GM23338 (cell line): ENCODE results near the gene WWOX. TPM values are rescaled to one million over a fixed set of nuclear protein-coding genes. Genes with fewer than 3 reads are reported as not detected.

ENCODE experiments used
- ATAC-seq: fragments of 200-7000 bp; cut with Tn5 transposase; 3 replicates; pipeline ENCODE4 v1.9.1; 2020
- DNase-seq: peaks from one replicate; pipeline ENCODE4 v3.0.0-alpha.2; 2015; ENCODE audit warnings: low spot score
- H2AFZ ChIP-seq: fragments of 200-600 bp; sonication (generic); 2 replicates; pipeline ENCODE4 v1.8.0; 2016; ENCODE audit warnings: antibody characterized with exemption, mild to moderate bottlenecking, moderate library complexity
- H3F3A ChIP-seq: fragments of 200-600 bp; sonication (generic); replicated peaks from 2 replicates; pipeline ENCODE4 v1.8.0; 2017; ENCODE audit warnings: antibody characterized with exemption, mixed run types, low read depth
- H3K27ac ChIP-seq: fragments of 200-600 bp; sonication (generic); 2 replicates; pipeline ENCODE4 v1.6.1; 2016; ENCODE audit warnings: low read depth
- H3K27me3 ChIP-seq: fragments of 200-600 bp; sonication (generic); 2 replicates; pipeline ENCODE4 v1.8.0; 2016; ENCODE audit warnings: mild to moderate bottlenecking, mixed run types, moderate library complexity; ENCODE audit not compliant: insufficient read depth
- H3K36me3 ChIP-seq: fragments of 200-600 bp; sonication (generic); 2 replicates; pipeline ENCODE4 v1.8.0; 2016; ENCODE audit warnings: mild to moderate bottlenecking; ENCODE audit not compliant: insufficient read depth
- H3K4me1 ChIP-seq: fragments of 200-600 bp; sonication (generic); 2 replicates; pipeline ENCODE4 v1.8.0; 2016; ENCODE audit warnings: mild to moderate bottlenecking, moderate library complexity; ENCODE audit not compliant: insufficient read depth
- H3K4me2 ChIP-seq: fragments of 200-600 bp; sonication (generic); 2 replicates; pipeline ENCODE4 v1.7.1; 2017; ENCODE audit warnings: mixed run types
- H3K4me3 ChIP-seq: fragments of 200-600 bp; sonication (generic); 2 replicates; pipeline ENCODE4 v1.6.1; 2016; ENCODE audit warnings: mixed run types
- H3K79me2 ChIP-seq: fragments of 200-600 bp; sonication (generic); replicated peaks from 2 replicates; pipeline ENCODE4 v1.8.0; 2017; ENCODE audit warnings: mild to moderate bottlenecking; ENCODE audit not compliant: insufficient read depth
- H3K9me2 ChIP-seq: fragments of 200-600 bp; sonication (generic); 2 replicates; pipeline ENCODE4 v1.8.0; 2017; ENCODE audit not compliant: insufficient read depth
- H4K20me1 ChIP-seq: fragments of 200-600 bp; sonication (generic); replicated peaks from 2 replicates; pipeline ENCODE4 v1.8.0; 2017; ENCODE audit warnings: mild to moderate bottlenecking; ENCODE audit not compliant: insufficient read depth
- H3K27ac Mint-ChIP-seq: 2 replicates; pipeline ENCODE4 v1.8.0; 2020; ENCODE audit warnings: inconsistent platforms, mild to moderate bottlenecking, moderate library complexity, mixed read lengths
- H3K27me3 Mint-ChIP-seq: 3 replicates; pipeline ENCODE4 v1.8.0; 2022; ENCODE audit warnings: low read depth, mild to moderate bottlenecking, moderate library complexity, mixed read lengths, inconsistent platforms; ENCODE audit not compliant: insufficient read depth, poor library complexity
- H3K36me3 Mint-ChIP-seq: 3 replicates; pipeline ENCODE4 v1.8.0; 2021; ENCODE audit warnings: low read depth, mild to moderate bottlenecking, inconsistent platforms, moderate library complexity, mixed read lengths
- H3K4me1 Mint-ChIP-seq: 3 replicates; pipeline ENCODE4 v1.8.0; 2020; ENCODE audit warnings: mild to moderate bottlenecking, inconsistent platforms, mixed read lengths
- H3K4me3 Mint-ChIP-seq: 3 replicates; pipeline ENCODE4 v1.8.0; 2021; ENCODE audit warnings: moderate library complexity, mild to moderate bottlenecking, inconsistent platforms, mixed read lengths
- H3K9me3 Mint-ChIP-seq: 3 replicates; pipeline ENCODE4 v1.8.0; 2020; ENCODE audit warnings: moderate library complexity, mild to moderate bottlenecking, inconsistent platforms, mixed read lengths
- CREB1 ChIP-seq: fragments of 250-450 bp; sonication (Bioruptor Pico); IDR thresholded peaks from 2 replicates; pipeline ENCODE4 v1.5.0; 2020; ENCODE audit warnings: low read depth, mild to moderate bottlenecking, moderate library complexity
- STAT1 ChIP-seq: IDR thresholded peaks from one replicate; pipeline ENCODE4 v1.6.1; 2016; ENCODE audit warnings: antibody characterized with exemption; ENCODE audit not compliant: unreplicated experiment
- ZNF114 ChIP-seq: fragments of 250-450 bp; sonication (Bioruptor Pico); IDR thresholded peaks from 2 replicates; pipeline ENCODE4 v1.5.0; 2020; ENCODE audit warnings: mild to moderate bottlenecking, moderate library complexity
- polyA plus RNA-seq: library from polyadenylated mRNA; unstranded; fragments of >200 nt; fragmentation: Nextera tagmentation; extraction: Ambion mirVana; gene quantifications from 2 replicates; pipeline ENCODE4 v1.2.1, GENCODE V29; 2016
- total RNA-seq: library from RNA; depleted of rRNA; stranded (reverse); fragments of >200 nt; shearing (Covaris generic); gene quantifications from 2 replicates; pipeline ENCODE4 v1.2.3, GENCODE V29; 2014
- TF ChIP-seq, protein P1 (sequence below): fragments of 250-450 bp; sonication (Bioruptor Pico); IDR thresholded peaks from 2 replicates; pipeline ENCODE4 v1.5.0; 2020; ENCODE audit warnings: mild to moderate bottlenecking, moderate library complexity

WWOX gene
- total and polyA plus RNA-seq, 2 experiments from 2014 or later: 10.0 to 19.3 TPM

DNA sequence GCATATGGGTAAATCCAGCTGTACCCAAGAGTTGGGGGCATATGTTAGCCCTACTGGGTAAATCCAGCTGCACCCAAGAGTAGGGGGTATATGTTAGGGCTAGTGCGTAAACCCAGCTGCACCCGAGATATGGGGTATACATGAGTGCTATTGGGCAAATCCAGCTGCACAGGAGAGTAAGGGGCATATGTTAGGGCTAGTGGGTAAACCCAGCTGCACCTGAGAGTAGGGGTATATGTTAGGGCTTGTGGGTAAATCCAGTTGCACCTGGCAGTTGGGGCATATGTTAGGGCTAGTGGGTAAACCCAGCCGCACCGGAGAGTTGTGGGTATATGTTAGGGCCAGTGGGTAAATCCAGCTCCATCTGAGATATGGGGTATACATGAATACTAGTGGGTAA is 80.9 kb downstream of the WWOX start (continued):
- TF ChIP-seq, protein P1, sequence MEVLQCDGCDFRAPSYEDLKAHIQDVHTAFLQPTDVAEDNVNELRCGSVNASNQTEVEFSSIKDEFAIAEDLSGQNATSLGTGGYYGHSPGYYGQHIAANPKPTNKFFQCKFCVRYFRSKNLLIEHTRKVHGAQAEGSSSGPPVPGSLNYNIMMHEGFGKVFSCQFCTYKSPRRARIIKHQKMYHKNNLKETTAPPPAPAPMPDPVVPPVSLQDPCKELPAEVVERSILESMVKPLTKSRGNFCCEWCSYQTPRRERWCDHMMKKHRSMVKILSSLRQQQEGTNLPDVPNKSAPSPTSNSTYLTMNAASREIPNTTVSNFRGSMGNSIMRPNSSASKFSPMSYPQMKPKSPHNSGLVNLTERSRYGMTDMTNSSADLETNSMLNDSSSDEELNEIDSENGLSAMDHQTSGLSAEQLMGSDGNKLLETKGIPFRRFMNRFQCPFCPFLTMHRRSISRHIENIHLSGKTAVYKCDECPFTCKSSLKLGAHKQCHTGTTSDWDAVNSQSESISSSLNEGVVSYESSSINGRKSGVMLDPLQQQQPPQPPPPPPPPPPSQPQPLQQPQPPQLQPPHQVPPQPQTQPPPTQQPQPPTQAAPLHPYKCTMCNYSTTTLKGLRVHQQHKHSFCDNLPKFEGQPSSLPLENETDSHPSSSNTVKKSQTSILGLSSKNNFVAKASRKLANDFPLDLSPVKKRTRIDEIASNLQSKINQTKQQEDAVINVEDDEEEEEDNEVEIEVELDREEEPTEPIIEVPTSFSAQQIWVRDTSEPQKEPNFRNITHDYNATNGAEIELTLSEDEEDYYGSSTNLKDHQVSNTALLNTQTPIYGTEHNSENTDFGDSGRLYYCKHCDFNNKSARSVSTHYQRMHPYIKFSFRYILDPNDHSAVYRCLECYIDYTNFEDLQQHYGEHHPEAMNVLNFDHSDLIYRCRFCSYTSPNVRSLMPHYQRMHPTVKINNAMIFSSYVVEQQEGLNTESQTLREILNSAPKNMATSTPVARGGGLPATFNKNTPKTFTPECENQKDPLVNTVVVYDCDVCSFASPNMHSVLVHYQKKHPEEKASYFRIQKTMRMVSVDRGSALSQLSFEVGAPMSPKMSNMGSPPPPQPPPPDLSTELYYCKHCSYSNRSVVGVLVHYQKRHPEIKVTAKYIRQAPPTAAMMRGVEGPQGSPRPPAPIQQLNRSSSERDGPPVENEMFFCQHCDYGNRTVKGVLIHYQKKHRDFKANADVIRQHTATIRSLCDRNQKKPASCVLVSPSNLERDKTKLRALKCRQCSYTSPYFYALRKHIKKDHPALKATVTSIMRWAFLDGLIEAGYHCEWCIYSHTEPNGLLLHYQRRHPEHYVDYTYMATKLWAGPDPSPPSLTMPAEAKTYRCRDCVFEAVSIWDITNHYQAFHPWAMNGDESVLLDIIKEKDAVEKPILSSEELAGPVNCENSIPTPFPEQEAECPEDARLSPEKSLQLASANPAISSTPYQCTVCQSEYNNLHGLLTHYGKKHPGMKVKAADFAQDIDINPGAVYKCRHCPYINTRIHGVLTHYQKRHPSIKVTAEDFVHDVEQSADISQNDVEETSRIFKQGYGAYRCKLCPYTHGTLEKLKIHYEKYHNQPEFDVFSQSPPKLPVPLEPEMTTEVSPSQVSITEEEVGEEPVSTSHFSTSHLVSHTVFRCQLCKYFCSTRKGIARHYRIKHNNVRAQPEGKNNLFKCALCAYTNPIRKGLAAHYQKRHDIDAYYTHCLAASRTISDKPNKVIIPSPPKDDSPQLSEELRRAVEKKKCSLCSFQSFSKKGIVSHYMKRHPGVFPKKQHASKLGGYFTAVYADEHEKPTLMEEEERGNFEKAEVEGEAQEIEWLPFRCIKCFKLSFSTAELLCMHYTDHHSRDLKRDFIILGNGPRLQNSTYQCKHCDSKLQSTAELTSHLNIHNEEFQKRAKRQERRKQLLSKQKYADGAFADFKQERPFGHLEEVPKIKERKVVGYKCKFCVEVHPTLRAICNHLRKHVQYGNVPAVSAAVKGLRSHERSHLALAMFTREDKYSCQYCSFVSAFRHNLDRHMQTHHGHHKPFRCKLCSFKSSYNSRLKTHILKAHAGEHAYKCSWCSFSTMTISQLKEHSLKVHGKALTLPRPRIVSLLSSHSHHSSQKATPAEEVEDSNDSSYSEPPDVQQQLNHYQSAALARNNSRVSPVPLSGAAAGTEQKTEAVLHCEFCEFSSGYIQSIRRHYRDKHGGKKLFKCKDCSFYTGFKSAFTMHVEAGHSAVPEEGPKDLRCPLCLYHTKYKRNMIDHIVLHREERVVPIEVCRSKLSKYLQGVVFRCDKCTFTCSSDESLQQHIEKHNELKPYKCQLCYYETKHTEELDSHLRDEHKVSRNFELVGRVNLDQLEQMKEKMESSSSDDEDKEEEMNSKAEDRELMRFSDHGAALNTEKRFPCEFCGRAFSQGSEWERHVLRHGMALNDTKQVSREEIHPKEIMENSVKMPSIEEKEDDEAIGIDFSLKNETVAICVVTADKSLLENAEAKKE (CRISPR knock-in tag): no peak
- TF ChIP-seq ZNF114 (CRISPR knock-in tag): no peak

GRCh38 chr16:78183437-78184237 is 84.2 kb downstream of the WWOX start:
- H3K4me3 Mint-ChIP-seq: no peak overlapping the region
- H3K27me3 ChIP-seq: no peaks in the 10 kb centered on the region
- H4K20me1 ChIP-seq: no peaks in the 10 kb centered on the region
- DNase-seq (no peak), ATAC-seq (no peak)
- no peak overlapping the region for H3K27ac Mint-ChIP-seq
- H3K9me2 ChIP-seq: no peaks in the 10 kb centered on the region
- H3K9me3 Mint-ChIP-seq: no peaks in the 10 kb centered on the region
- H3K79me2 ChIP-seq: no peaks in the 10 kb centered on the region
- H2AFZ ChIP-seq: no peak overlapping the region
- H3K4me1 Mint-ChIP-seq: no peaks in the 10 kb centered on the region
- no peaks in the 10 kb centered on the region for H3K36me3 Mint-ChIP-seq
- no peak overlapping the region for H3K4me2 ChIP-seq
- peaks cover 2% of the 10 kb centered on the region for H3K27me3 Mint-ChIP-seq
- no peak overlapping the region for H3K27ac ChIP-seq
- H3K4me1 ChIP-seq: no peaks in the 10 kb centered on the region
- no peaks in the 10 kb centered on the region for H3K36me3 ChIP-seq
- H3K4me3 ChIP-seq: no peak overlapping the region
- H3F3A ChIP-seq: no peaks in the 10 kb centered on the region
- no peak for TF ChIP-seq CREB1 (CRISPR knock-in tag)
- TF ChIP-seq, protein P1 (CRISPR knock-in tag): no peak
- no peak for TF ChIP-seq ZNF114 (CRISPR knock-in tag)
- TF ChIP-seq STAT1: no peak
